Lower lobe of right lung (tissue), 2 donors: Measurements from ENCODE around the gene SEPTIN2. TPM values are rescaled to one million over a fixed set of nuclear protein-coding genes. Genes with fewer than 3 reads are reported as not detected.
"Not testable (repeated sequence)": the region's sequence is repeated elsewhere in the genome, so short reads cannot be mapped to it uniquely, and the experiment has no call there.

Experiments used
- ATAC-seq, 2 donors: fragments of 200-7000 bp; cut with Tn5 transposase; one replicate each; pipeline ENCODE4 v1.9.1; 2020 to 2022; ENCODE audit warnings: mild to moderate bottlenecking in 2 of 2, moderate library complexity in 2 of 2
- DNase-seq: peaks from one replicate; pipeline ENCODE4 v3.0.0-alpha.2; 2020
- H3K27ac ChIP-seq: fragments of 200-600 bp; one replicate; pipeline ENCODE4 v1.8.0; 2022
- H3K27me3 ChIP-seq: fragments of 200-600 bp; one replicate; pipeline ENCODE4 v1.8.0; 2022; ENCODE audit warnings: low read depth
- H3K36me3 ChIP-seq: fragments of 200-600 bp; one replicate; pipeline ENCODE4 v1.8.0; 2022; ENCODE audit warnings: mild to moderate bottlenecking
- H3K4me1 ChIP-seq: fragments of 200-600 bp; one replicate; pipeline ENCODE4 v1.8.0; 2022
- H3K4me3 ChIP-seq: fragments of 200-600 bp; one replicate; pipeline ENCODE4 v1.8.0; 2022; ENCODE audit warnings: mild to moderate bottlenecking
- H3K9me3 ChIP-seq: fragments of 200-600 bp; one replicate; pipeline ENCODE4 v1.8.0; 2022
- intact Hi-C: fragments of 100-400 bp; cut with DNase I; formaldehyde crosslinking; loops from one replicate; pipeline ENCODE4 v1.11.0; 2022
- total RNA-seq: library from RNA; stranded (reverse); fragmentation: NEBNext Ultra II Directional; extraction: Animal tissue kit (Norgen Biotek cat#: 25700); gene quantifications from one replicate; pipeline ENCODE4 v1.2.1, GENCODE V29; 2021
- TF ChIP-seq, protein P1 (sequence below): fragments of 200-600 bp; IDR thresholded peaks from one replicate; pipeline ENCODE4 v1.8.0; 2022; ENCODE audit warnings: antibody characterized with exemption, mild to moderate bottlenecking
- donor health status: DM: no; HTN: yes; CAD: no; lungs with severe emphysema.

The SEPTIN2 gene
- total RNA-seq, 1 donor from 2014 or later = 255 TPM

DNA sequence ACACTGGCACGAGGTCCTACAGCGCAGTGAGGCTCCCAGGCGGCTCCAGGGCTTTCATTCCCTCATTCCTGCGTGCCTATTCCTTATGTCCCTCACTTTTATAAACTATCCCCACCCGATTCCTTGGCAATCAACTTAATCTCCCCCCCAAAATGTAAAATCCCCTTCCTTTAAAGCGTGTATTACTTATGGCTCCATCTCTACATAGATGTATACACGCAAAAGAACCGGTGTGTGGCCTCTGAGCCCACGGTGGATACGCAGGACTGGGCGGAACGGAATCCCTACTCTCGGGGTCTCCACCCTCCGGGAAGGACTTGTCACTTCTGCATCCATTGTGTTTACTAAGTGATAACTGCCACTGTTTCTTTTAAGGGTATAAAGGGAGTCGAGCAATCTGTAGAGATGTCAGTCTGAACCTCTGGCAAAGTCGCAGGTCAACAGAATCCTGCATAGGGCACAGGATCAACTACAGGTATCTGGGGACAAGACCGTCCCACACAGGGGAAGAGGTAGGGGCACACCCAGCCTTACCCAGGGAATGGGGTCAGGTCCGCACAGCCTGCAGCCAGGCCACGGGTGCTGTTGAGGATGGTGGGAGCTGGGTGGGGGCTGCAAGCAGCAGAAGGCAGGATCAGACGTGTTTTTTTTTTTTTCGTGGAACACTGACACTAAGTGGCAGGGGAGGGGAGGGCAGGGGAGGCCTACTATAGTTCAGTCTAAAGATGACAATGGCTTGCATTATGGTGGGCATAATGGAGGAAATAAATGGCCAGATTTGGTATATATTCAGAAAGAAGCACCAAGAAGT lies 42.3 kb upstream of the SEPTIN2 start:
- Histone ChIP-seq H3K27ac (peak overlapping the region; percentile 88), H3K4me3 (peak overlapping the region; percentile 81), H3K27me3 (no peaks in the 10 kb centered on the region), H3K36me3 (peaks cover 4% of the 10 kb centered on the region), H3K9me3 (no peaks in the 10 kb centered on the region), H3K4me1 (peaks cover 44% of the 10 kb centered on the region)
- DNase-seq = no peak
- no peak for ATAC-seq
- TF ChIP-seq, protein P1, sequence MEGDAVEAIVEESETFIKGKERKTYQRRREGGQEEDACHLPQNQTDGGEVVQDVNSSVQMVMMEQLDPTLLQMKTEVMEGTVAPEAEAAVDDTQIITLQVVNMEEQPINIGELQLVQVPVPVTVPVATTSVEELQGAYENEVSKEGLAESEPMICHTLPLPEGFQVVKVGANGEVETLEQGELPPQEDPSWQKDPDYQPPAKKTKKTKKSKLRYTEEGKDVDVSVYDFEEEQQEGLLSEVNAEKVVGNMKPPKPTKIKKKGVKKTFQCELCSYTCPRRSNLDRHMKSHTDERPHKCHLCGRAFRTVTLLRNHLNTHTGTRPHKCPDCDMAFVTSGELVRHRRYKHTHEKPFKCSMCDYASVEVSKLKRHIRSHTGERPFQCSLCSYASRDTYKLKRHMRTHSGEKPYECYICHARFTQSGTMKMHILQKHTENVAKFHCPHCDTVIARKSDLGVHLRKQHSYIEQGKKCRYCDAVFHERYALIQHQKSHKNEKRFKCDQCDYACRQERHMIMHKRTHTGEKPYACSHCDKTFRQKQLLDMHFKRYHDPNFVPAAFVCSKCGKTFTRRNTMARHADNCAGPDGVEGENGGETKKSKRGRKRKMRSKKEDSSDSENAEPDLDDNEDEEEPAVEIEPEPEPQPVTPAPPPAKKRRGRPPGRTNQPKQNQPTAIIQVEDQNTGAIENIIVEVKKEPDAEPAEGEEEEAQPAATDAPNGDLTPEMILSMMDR = no peak
- intact Hi-C loops = no loop called here

DNA sequence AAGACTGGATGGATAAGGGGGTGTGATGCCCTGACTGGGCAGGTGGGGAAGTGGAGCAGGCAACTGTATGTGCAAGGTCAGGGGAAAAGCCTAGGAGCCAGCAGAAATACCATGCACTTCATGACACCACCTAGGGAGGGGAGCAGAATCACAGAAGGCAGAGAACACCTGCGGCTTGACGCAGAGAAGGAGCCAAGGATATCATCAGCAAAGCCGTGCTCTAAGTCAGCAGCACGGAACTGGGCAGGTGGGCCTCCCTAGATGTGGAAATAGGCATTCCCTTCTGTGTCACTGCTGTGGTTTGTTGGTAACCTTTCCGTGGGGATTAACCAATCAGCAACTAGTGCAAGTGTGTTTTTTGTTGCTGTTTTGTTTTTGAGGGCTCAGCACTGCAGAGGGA lies 41.6 kb upstream of the SEPTIN2 start:
- no peak for DNase-seq
- ATAC-seq = no peak
- TF ChIP-seq, protein P1 = no peak
- H3K27ac ChIP-seq = peak overlapping the region; percentile 88
- H3K36me3 ChIP-seq = no peaks in the 10 kb centered on the region
- H3K4me3 ChIP-seq = no peak overlapping the region
- H3K4me1 ChIP-seq = peaks cover 40% of the 10 kb centered on the region
- no peaks in the 10 kb centered on the region for H3K27me3 ChIP-seq
- no peaks in the 10 kb centered on the region for H3K9me3 ChIP-seq
- intact Hi-C loops = no loop called here

DNA sequence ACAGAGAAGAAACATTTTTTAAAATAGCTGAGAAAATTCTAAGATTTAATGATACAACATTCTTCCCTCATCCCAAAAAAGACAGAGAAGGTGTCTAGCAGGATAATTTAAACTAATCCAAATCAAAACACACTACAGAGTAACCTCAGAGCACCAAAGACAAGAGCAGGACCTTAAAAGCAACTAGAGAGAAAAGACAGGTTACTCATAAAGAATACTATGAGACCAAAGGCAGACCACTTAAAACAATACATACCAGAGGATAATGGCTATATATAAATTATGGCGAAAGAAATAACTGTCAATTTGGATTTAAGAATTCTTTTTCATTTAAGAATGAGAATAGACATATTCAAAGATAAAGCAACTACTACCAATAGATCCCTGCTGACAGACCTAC lies 40.2 kb upstream of the SEPTIN2 start:
- intact Hi-C loops = no loop called here

DNA sequence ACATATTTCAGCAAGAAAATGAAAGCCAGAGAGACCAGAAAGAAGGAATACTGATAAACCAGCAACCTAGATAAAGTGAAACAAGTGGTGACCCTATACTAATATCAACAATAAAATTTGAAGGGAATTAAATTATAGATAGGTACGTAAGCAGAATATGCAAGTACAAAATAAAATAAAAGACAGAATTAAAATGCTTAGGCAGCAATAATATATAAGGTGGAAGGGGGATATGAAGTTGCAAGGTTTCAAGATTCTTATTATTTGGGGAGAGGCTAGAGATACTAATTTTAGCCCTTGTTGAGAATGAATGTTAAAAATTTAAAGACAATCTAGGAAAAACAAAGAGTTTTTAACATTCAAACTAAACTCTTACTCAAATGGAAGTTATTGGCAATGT lies 39.8 kb upstream of the SEPTIN2 start:
- no peaks in the 10 kb centered on the region for H3K27me3 ChIP-seq
- H3K27ac ChIP-seq = no peak overlapping the region
- H3K4me3 ChIP-seq = no peak overlapping the region
- ATAC-seq (no peak), DNase-seq (no peak)
- H3K36me3 ChIP-seq = no peaks in the 10 kb centered on the region
- intact Hi-C loops = no loop called here
- TF ChIP-seq, protein P1 = no peak
- no peaks in the 10 kb centered on the region for H3K9me3 ChIP-seq
- peaks cover 31% of the 10 kb centered on the region for H3K4me1 ChIP-seq

More for the DNA sequence above, 40.2 kb upstream of the SEPTIN2 start:
- TF ChIP-seq, protein P1 = no peak
- ATAC-seq (no peak), DNase-seq (no peak)
- H3K4me3 ChIP-seq = no peak overlapping the region
- H3K27ac ChIP-seq = no peak overlapping the region
- peaks cover 35% of the 10 kb centered on the region for H3K4me1 ChIP-seq
- H3K36me3 ChIP-seq = no peaks in the 10 kb centered on the region
- no peaks in the 10 kb centered on the region for H3K9me3 ChIP-seq
- H3K27me3 ChIP-seq = no peaks in the 10 kb centered on the region

DNA sequence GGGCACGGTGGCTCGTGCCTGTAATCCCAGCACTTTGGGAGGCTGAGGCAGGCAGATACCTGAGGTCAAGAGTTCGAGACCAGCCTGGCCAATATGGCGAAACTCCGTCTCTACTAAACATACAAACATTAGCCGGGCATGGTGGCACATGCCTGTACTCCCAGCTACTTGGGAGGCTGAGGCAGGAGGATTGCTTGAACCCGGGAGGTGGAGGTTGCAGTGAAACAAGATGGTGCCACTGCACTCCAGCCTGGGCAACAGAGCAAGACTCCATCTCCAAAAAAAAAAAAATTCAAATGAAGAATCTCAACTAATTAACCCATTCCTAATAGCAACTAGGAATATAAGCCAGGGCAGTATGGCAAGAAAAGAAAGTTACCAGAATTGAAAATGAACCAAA lies 37.4 kb upstream of the SEPTIN2 start:
- H3K27me3 ChIP-seq, H3K27ac ChIP-seq, DNase-seq, intact Hi-C loops, H3K36me3 ChIP-seq, H3K4me3 ChIP-seq, H3K9me3 ChIP-seq, ATAC-seq: not testable (repeated sequence)
- H3K4me1 ChIP-seq = peaks cover 19% of the 10 kb centered on the region

DNA sequence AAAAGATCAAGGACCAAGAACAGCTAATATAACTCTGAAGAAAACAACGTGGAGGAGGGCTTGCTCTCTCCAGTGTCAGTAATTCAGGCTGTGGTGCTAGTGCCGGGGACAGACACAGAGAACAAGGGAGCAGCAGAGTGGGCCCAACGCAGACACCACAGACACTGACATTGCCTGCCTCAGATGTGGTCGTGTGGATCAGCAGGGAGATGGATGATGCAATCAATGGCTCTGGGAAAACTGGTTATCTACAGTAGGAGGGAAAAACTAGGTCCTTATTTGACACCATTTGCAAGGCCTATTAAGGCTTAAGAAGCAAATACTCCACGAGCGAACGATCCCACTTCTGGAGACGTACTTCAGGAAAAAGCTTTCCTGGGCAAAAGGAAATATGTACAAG lies 36.3 kb upstream of the SEPTIN2 start:
- Histone ChIP-seq H3K27me3 (no peaks in the 10 kb centered on the region), H3K36me3 (no peaks in the 10 kb centered on the region), H3K27ac (no peak overlapping the region), H3K4me1 (peaks cover 10% of the 10 kb centered on the region), H3K4me3 (no peak overlapping the region), H3K9me3 (no peaks in the 10 kb centered on the region)
- ATAC-seq = peak; percentile 30 to 65
- intact Hi-C loops = no loop called here
- no peak for DNase-seq
- TF ChIP-seq, protein P1 = no peak
